GOT3 (cell line): Measurements from ENCODE around the gene PDZD8.
"Not testable (repeated sequence)": the region's sequence is repeated elsewhere in the genome, so short reads cannot be mapped to it uniquely, and the experiment has no call there.

Source experiments
- DNase-seq: peaks from one replicate; lab custom pipeline; 2025; ENCODE audit warnings: mixed read lengths; lab: John Stamatoyannopoulos, UW

The PDZD8 gene

GRCh38 chr10:117350909-117351308 is 24.3 kb downstream of the PDZD8 start:
- no peak for DNase-seq

DNA sequence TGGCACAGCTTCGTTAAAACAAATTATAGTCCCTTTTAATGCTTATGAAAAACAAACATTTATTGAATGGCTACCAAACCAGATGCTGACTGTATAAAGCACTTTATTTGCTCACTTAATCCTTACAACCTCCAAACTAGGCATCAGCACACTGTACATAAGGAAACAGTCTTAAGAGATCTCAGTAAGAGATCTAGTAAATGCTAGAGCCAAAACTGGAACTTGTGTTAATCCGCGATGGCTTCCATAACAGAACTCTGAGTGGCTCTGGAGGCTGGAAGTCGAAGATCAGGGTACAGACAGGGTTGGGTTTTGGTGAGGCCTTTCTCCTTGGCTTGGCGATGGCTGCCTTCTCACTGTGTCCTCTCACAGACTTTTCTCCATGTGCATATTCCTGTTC is 27.0 kb downstream of the PDZD8 start:
- DNase-seq: no peak

- DNase-seq: no peak
Observed at GRCh38 chr10:117346574-117346973, 28.7 kb downstream of the PDZD8 start.

DNA sequence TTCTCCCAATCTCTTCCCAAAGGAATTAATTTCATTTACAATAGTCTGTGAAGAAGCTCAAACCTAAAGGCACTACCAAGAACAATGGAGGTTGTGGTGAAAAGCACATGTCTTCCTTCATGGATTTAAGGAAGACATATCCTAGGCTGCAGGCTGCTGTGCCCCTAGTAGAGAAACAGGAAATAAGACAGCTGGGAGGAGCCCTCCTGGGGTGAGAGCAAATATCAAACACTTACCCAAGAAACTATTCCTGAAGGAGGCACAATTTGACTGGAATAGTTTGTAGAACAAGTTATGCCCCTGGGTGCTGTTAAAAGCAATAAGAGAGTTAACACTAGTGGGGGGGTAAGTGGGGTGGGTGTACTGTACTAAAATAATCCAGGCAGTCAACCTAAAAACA is 30.1 kb downstream of the PDZD8 start:
- DNase-seq: no peak

- DNase-seq: no peak
Observed at GRCh38 chr10:117342641-117343040, 32.6 kb downstream of the PDZD8 start.

- DNase-seq: no peak
Observed at GRCh38 chr10:117341061-117341460, 34.2 kb downstream of the PDZD8 start.

- no peak for DNase-seq
Observed at GRCh38 chr10:117339979-117340378, 35.3 kb downstream of the PDZD8 start.

GRCh38 chr10:117339578-117339977 is 35.7 kb downstream of the PDZD8 start:
- no peak for DNase-seq

- DNase-seq: no peak
Observed at GRCh38 chr10:117334926-117335325, 40.3 kb downstream of the PDZD8 start.

- DNase-seq: no peak
Observed at GRCh38 chr10:117334066-117334465, 41.2 kb downstream of the PDZD8 start.

- DNase-seq: no peak
Observed at GRCh38 chr10:117327262-117327661, 48.0 kb downstream of the PDZD8 start.

DNA sequence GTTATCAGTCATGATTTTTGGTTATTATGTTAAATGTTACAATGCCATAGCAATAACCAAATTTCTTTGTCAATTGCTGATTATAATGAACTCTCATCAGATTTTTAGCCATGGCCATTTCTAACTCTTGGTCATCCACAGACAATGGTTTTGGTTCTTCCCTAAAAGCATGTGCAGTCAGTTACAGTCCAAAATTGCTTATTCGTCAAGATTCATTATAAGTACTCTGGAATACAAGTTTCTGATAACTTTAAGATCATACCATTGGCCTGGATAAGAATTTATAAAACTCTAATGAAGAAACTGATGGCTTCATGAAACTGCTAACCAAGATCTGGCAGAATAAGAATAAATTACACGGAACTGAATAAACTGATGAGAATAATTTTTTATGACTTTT is 50.9 kb downstream of the PDZD8 start:
- DNase-seq: no peak

GRCh38 chr10:117322260-117322659 is 53.0 kb downstream of the PDZD8 start:
- no peak for DNase-seq

- no peak for DNase-seq
Observed at GRCh38 chr10:117320050-117320665, 55.1 kb downstream of the PDZD8 start.

DNA sequence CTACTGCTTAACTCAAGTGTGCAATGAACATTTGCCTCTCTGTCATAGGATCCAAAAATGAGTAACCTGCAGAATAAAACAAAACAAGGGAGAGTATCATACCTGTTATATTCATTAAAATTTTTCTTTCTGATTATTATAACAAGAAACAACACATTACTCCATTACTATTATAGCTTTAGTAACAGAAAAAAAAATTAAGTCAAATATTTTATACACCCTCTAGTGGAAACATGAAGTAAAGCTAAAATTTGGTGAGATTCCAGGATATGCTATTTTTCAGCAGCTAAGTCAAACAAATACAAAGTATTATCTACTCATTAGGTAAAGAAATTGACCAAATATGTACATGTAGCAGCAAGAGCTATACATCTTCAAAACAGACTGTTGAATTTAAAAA is 56.3 kb downstream of the PDZD8 start:
- no peak for DNase-seq

- no peak for DNase-seq
Observed at GRCh38 chr10:117316701-117317100, 58.5 kb downstream of the PDZD8 start.

- DNase-seq: no peak
Observed at GRCh38 chr10:117313641-117314040, 61.6 kb downstream of the PDZD8 start.

DNA sequence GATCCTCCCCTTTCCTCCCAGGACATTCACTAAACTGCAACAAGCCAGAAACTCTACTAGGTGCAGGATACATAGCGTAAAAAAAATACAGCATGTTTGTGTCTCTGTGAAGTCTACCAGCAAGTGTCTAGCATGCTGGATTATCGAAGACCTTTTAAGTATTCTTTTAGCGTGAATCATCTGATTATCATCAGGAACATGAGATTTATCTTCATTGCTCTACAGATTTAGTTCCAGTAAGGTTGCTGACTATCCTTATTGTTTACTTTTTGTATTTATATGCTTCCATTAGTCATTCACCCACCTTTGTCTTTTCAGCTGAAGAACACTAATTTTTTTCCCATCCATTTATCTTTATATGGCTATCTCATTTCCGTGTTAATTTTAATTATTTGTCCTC is 62.8 kb downstream of the PDZD8 start:
- no peak for DNase-seq

GRCh38 chr10:117311261-117311660 is 64.0 kb downstream of the PDZD8 start:
- DNase-seq: no peak

DNA sequence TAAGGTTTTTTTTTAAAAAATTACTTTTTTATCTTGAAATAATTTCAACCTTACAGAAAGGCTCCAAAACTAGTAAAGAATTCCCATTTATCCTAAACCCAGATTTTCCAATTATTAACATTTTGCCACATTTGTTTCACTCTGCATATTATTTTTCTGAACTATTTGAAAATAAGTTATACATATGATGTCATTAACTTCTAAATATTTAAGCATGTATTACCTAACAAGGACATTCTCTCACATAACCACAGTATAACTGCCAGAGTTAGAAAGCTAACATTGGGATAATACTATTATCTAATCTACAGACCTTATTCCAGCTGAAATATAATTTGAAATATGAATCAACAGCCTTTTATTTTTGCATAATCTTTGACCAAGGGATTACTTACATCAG is 68.6 kb downstream of the PDZD8 start:
- no peak for DNase-seq

DNA sequence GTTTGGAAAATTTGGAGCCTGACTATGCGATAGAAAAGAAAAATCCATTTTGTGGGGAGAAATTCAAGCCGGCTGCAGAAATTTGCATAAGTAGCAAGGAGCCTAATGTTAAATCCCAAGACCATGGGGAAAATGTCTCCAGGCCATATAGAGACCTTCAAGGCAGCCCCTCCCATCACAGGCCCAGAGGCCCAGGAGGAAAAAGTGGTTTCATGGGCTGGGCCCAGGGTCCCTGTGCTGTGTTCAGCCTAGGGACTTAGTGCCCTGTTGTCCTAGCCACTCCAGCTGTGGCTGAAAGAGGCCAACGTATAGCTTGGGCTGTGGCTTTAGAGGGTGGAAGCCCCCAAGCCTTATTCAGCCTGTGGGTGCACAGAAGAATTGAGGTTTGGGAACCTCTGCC is 71.8 kb downstream of the PDZD8 start:
- not testable (repeated sequence) for DNase-seq

DNA sequence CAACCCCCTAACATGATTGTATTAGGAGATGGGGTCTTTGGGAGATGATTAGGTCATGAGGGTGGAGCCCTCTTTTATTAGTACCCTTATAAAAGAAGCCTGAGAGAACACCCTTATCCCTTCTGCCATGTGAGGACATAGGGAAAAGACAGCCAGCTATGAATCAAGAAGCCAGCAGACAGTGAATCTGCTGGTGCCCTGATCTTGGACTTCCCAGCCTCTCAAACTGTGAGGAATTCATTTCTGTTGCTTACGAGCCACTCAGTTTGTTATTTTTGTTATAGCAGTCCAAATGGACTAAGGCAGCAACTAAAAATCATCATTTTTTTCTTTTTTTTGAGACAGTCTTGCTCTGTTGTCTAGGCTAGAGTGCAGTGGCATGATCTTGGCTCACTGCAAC is 74.6 kb downstream of the PDZD8 start:
- DNase-seq: no peak

- no peak for DNase-seq
Observed at GRCh38 chr10:117299435-117299834, 75.8 kb downstream of the PDZD8 start.

DNA sequence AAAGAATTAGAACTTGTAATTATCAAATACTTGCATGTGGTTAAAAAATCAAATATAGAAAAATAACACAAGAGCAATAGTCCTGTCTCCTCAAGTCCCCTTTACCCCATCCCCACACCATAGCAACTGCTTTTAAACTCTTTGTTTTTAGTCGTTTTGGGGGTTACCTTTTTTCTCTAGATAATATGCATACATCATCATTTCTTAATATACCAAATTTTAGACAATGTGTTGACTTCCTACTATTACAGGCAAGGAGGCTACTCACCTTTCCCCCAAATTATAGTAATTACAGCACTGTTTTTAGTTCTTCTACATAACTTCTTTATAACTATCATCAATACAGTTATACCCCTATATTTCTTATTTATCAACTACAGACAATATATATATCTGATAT is 77.0 kb downstream of the PDZD8 start:
- DNase-seq: no peak

DNA sequence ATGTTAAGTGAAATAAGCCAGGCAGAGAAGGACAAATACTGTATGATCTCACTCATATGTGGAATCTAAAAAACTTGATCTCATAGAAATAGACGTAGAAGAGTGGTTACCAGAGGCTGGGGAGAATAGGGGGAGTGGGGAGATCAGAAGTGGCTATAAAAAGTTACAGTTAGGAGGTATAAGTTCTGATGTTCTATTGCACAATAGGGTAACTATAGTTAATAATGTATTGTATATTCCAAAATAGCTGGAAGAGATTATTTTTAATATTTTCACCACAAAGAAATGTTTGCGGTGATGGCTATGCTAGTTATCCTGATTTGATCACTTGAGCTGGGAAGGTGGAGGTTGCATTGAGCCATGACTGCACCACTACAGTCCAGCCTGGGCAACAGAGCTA is 80.5 kb downstream of the PDZD8 start:
- DNase-seq: no peak
